CD4-positive, alpha-beta T cell treated with Interleukin-17A for 4 hours (primary cell): Measurements from ENCODE around the gene BRPF3.
A peak's percentile ranks its signal among the peaks of the same experiment; 100 is the strongest.
"Not testable (repeated sequence)": the region's sequence is repeated elsewhere in the genome, so short reads cannot be mapped to it uniquely, and the experiment has no call there.

Experiments used
- DNase-seq: peaks from one replicate; pipeline ENCODE4 v3.0.0-alpha.2; 2020; ENCODE audit warnings: mixed read lengths

The BRPF3 gene

DNA sequence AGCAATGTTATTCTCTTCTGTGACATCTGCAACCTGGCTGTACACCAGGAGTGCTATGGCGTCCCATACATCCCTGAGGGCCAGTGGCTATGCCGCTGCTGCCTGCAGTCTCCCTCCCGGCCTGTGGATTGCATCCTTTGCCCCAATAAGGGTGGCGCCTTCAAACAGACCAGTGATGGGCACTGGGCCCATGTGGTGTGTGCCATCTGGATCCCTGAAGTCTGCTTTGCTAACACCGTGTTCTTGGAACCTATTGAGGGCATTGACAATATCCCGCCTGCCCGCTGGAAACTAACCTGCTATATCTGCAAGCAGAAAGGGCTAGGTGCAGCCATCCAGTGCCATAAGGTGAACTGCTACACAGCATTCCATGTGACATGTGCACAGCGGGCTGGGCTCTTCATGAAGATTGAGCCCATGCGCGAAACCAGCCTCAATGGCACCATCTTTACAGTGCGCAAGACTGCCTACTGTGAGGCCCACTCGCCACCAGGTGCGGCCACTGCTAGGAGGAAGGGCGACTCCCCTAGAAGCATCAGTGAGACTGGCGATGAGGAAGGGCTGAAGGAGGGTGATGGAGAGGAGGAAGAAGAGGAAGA is 4.6 kb downstream of the BRPF3 start:
- no peak for DNase-seq

DNA sequence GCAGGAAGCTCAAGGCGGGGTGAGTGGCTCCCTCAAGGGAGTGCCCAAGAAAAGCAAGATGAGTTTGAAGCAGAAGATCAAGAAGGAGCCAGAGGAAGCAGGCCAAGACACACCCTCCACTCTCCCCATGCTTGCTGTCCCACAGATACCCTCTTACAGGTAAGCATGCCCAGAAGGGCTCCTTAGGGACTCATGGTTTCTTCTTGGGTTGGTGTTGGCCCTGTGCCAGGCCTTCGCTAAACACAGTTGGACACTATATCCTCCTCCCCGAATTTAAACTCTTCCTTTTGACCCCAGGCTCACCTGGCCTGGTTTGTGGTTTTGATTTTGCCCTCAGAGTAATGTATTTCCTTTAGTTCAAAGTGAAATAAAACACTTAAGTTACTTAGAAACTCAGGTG is 5.1 kb downstream of the BRPF3 start:
- DNase-seq: peak; percentile 19

DNA sequence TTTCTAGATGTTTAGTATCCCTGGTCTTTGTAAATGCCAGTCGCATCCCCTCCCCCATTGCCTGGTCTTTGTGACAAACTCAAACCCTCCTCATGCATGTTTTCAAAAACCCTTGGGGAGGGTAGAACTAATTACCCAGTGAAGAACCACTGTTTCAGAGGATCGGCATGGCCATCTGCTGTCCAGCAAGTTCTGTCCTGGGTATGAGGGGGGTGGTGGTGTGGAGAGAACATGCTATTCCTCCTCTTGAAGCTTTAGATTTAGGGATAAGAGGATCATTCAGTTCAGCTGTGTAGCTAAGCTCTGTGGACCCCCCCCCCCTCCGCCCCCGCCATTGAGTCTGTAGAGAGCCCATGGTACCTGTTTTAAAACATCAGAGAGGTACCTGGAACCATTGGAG is 5.6 kb downstream of the BRPF3 start:
- DNase-seq: no peak

DNA sequence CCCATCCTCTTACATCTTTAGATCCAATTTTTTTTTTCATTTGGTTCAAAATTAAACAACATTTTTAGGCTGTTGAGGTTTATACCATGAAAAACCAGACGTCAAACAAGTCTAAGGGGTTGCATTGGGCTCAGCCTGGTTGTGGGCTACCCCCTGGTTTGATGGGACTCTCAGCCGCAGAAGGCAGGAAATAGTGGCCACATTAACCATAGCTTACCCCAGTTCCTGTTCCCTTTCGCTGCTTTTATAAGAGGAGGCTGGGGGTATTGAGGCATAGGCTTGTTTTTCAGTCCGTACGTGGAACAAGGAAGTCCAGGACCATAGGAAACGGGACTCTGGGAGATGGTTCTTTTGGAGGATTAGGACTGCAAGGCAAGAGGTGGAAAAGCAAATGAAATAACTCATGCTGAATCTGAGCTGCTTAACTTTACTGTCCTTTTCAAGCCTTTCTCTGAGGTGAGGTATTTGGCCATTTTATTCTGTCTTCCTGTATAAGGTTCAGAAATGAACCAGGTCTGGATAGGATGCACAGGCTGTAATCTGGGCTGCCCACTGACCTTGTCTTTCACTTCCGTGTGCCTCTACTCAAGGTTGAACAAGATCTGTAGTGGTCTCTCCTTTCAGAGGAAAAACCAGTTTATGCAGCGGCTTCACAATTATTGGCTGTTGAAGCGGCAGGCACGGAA is 7.7 kb downstream of the BRPF3 start:
- peak; percentile 55 for DNase-seq

DNA sequence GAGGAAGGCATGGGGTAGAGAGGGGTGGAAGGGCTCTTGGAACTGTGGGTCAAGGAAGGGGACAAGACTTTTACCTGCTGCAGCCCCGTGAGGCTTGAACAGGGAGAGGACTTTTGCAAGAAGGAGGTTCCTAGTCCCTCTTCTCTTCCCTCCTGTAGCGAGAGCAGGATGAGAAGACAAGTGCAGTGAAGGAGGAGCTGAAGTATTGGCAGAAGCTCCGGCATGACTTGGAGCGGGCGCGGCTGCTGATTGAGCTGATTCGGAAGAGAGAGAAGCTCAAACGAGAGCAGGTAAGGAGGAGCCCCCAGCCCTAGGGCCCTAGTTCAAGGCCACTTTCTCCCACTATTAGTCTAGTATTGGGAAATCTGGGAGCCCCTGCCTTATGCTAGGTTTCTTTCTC is 10.6 kb downstream of the BRPF3 start:
- DNase-seq: no peak

DNA sequence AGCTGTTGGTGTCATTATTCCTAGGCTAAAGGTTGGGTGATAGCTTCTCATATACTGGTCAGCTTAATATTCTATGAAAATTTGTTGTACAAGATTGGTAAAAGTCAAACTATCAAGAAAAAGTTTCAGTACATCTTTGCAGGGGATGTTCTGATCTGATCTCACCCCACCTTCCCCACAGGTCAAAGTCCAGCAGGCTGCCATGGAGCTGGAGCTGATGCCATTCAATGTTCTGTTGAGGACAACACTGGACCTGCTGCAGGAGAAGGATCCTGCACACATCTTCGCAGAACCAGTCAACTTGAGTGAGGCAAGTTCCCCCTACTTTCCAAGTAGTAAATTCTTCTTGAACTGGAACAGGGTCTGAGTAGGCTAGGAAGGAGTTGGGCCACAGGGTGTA is 13.1 kb downstream of the BRPF3 start:
- no peak for DNase-seq

DNA sequence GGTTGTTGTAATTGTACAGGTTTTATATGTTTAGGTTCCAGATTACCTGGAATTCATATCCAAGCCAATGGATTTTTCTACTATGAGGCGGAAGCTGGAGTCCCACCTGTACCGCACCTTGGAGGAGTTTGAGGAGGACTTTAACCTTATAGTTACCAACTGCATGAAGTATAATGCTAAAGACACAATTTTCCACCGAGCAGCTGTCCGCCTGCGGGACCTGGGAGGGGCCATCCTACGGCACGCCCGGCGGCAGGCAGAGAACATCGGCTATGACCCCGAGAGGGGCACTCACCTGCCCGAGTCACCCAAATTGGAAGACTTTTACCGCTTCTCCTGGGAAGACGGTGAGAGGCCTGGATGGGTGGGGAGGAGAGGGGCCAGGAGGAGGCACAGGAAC is 13.6 kb downstream of the BRPF3 start:
- no peak for DNase-seq

DNA sequence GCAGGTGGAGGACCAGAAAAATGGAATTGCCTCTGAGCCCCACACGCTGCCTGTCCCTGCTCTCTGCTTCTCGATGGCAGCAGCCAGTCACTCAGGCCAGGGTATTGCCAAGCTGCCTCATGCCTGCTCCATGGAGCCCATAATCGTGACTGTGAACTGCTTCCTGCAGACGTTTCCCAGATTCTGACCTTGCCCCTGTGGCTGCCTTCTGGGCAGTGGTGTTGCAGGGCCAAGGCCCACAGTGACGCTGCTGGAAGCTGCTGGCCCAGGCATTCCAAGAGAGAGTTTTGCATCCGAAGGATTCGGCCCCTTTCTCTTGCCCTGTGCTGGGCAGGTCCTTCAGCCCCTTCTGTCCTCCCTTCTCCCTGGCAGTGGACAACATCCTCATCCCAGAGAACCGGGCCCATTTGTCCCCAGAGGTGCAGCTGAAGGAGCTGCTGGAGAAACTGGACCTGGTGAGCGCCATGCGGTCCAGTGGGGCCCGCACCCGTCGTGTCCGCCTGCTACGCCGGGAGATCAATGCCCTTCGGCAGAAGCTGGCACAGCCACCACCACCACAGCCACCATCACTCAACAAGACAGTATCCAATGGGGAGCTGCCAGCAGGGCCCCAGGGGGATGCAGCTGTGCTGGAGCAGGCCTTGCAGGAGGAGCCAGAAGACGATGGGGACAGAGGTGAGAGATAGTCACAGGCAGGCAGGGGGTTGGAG is 14.5 kb downstream of the BRPF3 start:
- DNase-seq: no peak

DNA sequence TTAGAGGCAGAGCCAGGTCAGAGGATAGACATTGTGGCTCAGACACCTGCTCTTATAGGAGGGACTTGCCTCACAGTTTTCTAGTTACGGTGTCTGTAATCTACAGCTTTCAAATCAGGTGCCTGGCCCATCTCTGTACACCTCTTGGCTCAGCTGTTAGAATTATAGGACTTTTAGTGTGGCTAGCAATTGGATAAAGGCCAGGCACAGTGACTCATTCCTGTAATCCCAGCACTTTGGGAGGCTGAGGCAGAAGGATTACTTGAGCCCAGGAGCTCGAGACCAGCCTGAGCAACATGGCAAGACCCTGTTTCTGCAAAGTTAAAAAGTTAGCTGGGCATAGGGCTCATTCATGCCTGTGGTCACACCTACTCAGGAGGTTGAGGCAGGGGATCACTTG is 20.0 kb downstream of the BRPF3 start:
- DNase-seq: no peak

DNA sequence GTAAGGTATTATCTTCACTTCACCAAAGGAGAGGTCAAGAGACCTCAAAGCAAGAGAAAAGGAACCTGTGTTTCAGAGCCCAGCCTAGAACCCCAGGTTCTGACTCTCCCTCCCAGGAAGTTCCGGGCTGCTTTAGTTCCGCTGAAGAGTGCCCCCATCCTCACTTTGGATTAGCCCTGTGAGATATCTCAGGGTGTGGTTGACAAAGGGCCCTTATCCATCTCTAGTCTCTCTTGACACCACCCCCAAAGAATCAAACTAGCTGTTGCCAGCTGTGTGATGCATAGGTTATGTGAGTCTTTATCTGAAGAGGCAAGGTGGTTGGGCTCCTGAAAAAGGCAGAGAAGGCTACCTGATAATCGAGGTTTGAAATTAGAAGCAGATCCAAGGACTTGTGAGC is 20.6 kb downstream of the BRPF3 start:
- DNase-seq: no peak

DNA sequence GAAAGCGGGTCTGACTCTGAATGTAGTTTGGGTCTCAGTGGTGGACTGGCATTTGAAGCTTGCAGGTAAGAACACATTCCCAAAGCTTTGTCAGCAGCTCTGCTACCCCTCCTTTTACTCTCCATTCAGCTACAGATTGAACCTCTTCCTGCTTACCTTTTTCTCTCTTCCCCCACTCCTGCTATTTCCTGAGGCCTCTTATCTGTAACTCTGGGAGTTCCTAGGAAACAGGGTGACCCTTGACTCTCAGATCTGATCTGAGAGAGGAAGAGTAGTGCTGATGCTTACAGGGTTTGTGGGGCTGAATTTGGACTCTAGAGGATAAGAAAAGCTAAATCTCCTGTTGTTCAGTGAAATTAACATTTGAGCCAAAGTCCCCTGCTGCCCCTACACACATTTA is 21.4 kb downstream of the BRPF3 start:
- no peak for DNase-seq

DNA sequence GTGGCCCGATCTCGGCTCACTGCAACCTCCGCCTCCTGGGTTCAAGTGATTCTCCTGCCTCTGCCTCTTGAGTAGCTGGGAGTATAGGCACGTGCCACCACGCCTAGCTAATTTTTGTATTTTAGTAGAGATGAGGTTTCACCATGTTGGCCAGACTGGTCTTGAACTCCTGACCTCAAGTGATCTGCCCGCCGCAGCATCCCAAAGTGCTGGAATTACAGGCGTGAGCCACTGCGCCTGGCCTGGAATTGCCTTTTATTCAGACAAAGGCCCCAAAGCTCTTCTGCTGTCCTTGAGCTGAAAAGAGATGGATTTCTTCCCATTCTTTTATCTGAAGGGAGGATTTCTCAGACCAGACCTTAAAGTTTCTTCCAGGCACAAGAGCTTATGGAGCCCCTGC is 22.0 kb downstream of the BRPF3 start:
- not testable (repeated sequence) for DNase-seq

DNA sequence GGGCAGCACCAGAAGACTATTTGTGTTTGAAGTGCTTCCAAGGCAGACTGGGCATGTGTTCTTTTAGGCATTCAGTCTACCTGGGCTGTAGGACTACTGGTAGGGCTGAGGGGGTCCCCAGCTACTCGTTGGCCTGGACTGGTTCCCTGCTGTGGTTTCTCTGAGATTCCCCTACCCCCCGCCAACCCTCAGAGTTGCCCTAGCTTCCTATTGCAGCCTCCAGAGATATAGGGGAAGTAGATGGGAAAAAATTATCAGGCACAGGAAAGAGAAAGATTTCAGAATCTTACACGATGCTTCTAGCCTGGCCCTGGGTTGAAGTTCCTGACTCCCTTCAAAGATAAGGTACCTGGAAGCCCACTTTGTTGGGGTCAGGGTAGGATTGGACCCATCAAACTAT is 22.5 kb downstream of the BRPF3 start:
- no peak for DNase-seq

DNA sequence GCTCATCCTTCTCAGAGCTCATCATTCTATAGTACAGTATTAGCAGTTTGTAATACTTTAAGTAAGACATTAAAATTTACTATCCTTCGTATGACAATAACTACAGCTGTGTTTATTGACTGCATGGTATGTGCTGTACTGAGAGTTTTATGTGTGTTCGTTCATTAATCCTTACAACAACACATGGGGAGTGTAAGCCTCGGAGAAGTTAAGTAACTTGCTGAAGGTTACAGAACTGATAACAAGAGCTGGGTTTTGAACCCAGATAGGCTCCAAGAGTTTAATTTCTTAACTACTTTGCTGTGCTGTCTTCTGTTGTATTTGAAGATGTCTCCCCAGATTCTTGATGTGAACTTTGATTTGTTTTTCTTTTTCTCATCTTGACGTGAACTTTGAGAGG is 23.7 kb downstream of the BRPF3 start:
- DNase-seq: no peak

DNA sequence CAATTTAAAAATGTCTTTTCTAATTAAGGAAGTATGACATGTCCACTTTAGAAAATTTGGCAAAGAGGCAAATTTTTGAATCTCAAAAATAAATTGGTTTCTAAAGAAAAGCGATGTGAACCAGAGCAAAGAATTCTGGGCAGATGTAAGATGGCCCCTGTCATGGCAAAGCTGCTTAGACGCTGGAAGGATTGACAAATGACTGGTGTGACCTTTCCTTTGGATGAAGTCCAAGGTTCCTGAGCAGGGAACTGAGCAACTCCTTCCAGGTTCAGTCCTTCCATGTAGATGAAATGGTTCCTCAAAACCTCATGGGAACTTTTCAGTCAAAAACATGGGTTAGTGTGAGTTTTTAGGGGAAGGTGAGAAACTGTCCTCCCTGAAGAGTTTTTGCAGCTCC is 25.1 kb downstream of the BRPF3 start:
- DNase-seq: no peak

DNA sequence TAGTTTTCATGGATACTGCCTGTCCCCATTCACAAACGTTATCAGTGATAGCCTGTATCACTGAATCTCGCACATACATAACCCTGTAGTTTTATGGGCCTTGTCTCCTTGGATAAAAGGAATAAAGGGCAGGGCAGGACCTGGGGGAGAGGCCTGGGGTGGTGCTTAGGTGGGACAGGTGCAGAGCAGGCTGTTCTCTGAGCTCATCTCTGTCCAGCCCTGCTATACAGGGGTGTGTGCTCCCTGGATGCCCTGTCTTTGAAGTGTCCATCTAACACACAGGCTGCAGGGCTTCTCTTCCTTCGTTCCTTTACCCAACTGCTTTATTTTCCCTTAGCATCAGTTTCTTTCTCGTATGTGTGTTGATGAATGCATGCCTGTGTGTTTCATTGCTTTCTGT is 26.4 kb downstream of the BRPF3 start:
- no peak for DNase-seq

DNA sequence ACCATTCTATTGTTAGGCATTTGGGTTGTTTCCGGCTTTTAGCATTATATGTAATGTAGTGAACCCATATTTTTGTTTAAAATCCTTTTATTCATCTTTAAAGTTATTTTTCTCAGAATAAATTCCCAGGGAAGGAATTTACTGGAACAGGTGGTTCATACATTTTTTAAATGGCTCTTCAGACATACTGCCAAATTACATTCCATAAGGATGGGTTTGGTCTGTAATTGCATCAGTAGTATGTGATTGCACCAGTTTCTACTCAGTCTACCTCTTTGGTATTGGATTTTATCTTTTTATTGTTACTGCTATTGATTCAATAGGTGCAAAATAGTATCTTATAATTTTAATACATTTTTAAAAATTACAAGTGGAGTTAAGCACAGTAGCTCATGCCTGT is 27.2 kb downstream of the BRPF3 start:
- DNase-seq: no peak

DNA sequence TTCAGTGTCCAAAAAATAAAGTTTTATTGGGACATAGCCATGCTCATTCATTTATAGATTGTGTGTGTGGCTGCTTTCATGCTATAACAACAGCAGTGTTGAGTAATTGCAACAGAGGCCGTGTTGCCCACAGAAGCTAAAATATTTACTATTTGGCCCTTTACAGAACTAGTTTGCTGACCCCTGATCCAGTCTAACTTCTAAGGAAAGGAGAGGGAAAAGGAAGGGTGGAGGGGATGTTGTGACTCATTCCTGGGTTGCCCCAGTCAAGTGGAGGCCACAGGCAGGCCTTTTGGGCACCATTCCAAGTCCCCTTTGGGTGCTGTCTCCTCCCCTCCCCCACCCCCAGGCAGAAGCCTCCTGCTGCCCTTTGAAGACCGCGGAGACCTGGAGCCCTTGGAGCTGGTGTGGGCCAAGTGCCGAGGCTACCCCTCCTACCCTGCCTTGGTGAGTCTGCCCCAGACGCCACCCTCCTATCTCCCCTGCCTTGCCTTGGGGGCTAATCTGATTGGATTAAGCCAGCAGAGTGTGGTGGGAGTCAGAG is 28.4 kb downstream of the BRPF3 start:
- DNase-seq: no peak

DNA sequence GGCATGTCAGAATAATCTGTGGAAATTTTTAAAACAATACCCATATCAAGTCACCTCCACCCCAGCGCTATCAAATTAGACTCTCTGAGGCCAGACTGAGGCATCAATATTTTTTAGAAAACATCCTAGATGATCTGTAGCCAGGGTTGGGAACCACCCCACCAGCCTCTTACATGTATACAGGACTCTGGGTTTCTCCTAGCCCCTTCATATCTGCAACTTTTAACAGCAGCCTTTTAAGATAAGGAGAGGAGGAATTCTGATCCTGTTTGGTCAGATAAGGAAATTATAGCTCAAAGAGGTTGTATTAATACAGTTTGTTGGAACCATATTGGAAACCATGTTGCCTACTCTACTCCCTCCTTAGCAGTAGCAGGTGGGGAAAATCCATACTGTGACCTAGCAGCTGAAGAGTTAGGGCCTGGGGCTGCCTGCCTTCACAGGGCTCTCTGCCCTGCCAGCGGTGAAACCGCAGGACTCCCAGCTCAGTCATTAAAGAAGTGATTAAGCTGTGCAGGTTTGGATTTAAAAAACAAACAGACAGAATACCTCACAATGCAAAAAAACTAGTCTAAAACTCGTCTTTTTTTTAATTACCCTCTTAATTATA is 30.0 kb downstream of the BRPF3 start:
- no peak for DNase-seq

DNA sequence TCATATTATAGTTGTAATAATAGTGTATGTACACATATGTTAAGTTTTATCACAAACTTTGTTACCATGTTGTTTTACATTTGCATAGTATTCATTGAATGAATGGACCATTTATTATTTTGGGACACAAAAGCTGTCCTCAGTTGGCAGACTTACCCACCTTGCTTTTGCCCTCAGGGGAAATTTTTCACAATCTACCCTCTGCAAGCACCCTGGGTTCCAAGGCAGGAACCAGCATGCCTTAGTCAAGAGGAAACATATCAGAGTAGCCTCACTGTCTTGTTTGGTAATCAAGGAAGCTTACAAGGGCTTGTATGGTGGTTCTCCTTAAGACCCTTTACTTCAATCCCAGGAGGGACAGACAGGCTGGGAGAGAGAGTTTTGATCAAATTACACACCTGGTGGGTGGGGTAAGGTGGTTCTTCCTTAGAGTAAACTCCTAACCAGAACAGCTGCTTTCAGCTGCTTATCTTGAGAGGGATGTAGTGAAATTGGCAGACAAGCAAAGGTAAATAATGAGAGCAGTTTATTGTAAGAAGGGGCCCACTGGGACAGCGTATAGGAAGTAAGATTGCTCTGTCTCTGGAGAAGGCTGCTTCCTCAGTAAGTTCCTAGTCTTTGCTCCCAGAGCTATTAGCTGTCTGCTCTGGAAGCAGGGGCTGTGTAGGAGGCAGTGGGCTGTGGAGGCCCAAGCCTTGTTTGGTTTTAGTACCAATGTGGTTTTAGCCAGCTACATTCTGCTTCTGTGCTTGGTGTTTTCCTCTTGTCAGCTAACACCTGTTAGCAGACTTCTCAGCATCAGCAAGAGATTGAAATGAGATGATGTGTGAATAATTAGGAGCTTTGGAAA is 31.1 kb downstream of the BRPF3 start:
- DNase-seq: no peak

DNA sequence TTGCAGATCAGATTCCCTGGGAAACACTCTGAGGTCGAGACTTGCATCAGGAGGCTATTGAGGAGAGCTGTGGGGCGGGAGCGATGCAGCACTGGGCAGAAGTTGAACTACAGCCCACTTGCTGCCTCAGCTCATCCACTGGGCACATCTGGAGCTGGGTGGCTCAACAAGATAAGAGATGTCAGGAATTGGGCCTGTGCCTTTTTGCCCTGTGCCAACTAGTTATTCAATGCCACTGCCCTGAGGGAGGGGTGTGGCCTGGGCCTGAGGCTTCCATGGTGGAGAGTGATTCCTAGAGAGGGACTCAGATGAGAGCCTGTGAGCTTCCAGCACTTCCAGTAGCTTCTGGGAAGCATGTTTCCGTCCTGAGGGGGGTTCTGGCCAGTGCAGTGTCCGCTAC is 32.7 kb downstream of the BRPF3 start:
- no peak for DNase-seq

DNA sequence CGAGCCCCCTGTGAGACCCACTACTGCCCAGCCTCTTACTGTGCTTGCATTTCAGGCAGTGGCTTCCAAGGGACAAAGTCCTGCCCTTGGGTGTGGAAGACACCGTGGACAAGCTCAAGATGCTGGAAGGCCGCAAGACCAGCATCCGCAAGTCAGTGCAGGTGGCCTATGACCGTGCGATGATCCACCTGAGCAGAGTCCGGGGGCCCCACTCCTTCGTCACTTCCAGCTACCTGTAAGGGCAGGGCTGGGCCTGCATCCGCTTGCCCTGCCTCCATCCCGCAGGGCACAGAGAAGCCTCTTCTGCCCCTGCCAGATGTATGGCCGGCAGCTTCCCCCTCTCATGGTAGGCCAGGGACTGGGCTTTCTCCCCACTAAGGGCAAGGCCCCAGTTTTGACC is 33.8 kb downstream of the BRPF3 start:
- DNase-seq: no peak

DNA sequence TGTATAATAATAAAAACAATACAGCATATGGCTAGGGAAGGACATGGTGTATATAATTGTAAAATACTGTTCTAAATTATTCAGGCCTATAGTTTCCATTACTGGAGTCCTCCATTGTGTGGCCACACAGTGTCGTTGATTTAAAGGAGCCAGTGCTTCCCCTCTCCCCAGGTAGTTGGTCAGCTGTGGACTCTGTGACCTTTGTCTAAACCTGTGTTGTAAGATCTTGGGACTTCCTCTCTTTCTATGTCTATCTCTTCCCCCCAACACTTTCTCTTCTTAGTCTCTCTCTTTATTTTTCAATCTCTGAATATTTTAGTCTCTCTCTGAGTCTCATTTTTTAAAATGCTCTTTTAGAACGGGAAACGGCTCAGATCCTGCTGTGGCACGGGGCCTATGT is 35.6 kb downstream of the BRPF3 start:
- DNase-seq: no peak
